Measurements from ENCODE around the gene MSRB3. TPM values are rescaled to one million over a fixed set of nuclear protein-coding genes. Genes with fewer than 3 reads are reported as not detected.

The MSRB3 gene
- total RNA-seq, 1 experiment from 2014 or later = 0.55 TPM

- no peaks in the 10 kb centered on the region for H3K4me1 ChIP-seq (replicated peaks; ENCODE audit: insufficient read depth)
- H3K27me3 ChIP-seq (ENCODE audit: insufficient read depth, low read depth) = no peaks in the 10 kb centered on the region
- no peaks in the 10 kb centered on the region for H3K79me2 ChIP-seq (ENCODE audit: low read depth)
- no peaks in the 10 kb centered on the region for H3K9me3 ChIP-seq (ENCODE audit: insufficient read depth, low read depth)
- BruUV-seq (replicated peaks) = no TSS peak
- no peak overlapping the region for H3K4me2 ChIP-seq
- H3K27ac ChIP-seq = no peak overlapping the region
- no peak overlapping the region for H2AFZ ChIP-seq
- POLR2A ChIA-PET (ENCODE audit: unreplicated experiment) = no interaction called here
- intact Hi-C loops (cut with micrococcal nuclease; ENCODE audit: unreplicated experiment) = no loop called here
- CTCF ChIA-PET = no interaction called here
- H3K36me3 ChIP-seq (ENCODE audit: low read depth) = no peaks in the 10 kb centered on the region
- no peaks in the 10 kb centered on the region for H4K20me1 ChIP-seq (ENCODE audit: insufficient read depth)
- no peak overlapping the region for H3K4me3 ChIP-seq
- no peak for TF ChIP-seq CTCF (conservative IDR thresholded peaks at IDR 0.05)
- TF ChIP-seq EZH2 (IDR thresholded peaks at IDR 0.05; ENCODE audit: low read depth) = no peak
- no peaks in the 10 kb centered on the region for H3K9me2 ChIP-seq (ENCODE audit: insufficient read depth)
- no peak for DNase-seq
- H3F3A ChIP-seq (ENCODE audit: insufficient read depth, low read depth) = no peaks in the 10 kb centered on the region
These were observed 132.7 kb downstream of the MSRB3 start for GRCh38 chr12:65411171-65411570.

- Histone ChIP-seq H3K27me3 (ENCODE audit: insufficient read depth, low read depth) (no peaks in the 10 kb centered on the region), H3K9me3 (ENCODE audit: insufficient read depth, low read depth) (no peaks in the 10 kb centered on the region), H3F3A (ENCODE audit: insufficient read depth, low read depth) (no peaks in the 10 kb centered on the region), H3K36me3 (ENCODE audit: low read depth) (no peaks in the 10 kb centered on the region), H3K9me2 (ENCODE audit: insufficient read depth) (no peaks in the 10 kb centered on the region), H3K4me1 (replicated peaks; ENCODE audit: insufficient read depth) (no peaks in the 10 kb centered on the region), H3K27ac (no peak overlapping the region), H3K79me2 (ENCODE audit: low read depth) (no peaks in the 10 kb centered on the region), H2AFZ (no peak overlapping the region), H3K4me3 (no peak overlapping the region), H3K4me2 (no peak overlapping the region), H4K20me1 (ENCODE audit: insufficient read depth) (no peaks in the 10 kb centered on the region)
- intact Hi-C loops (cut with micrococcal nuclease; ENCODE audit: unreplicated experiment) = no loop called here
- ChIA-PET CTCF (no interaction called here), POLR2A (ENCODE audit: unreplicated experiment) (no interaction called here)
- no TSS peak for BruUV-seq (replicated peaks)
- no peak for DNase-seq
- no peak for TF ChIP-seq EZH2 (IDR thresholded peaks at IDR 0.05; ENCODE audit: low read depth)
- TF ChIP-seq CTCF (conservative IDR thresholded peaks at IDR 0.05) = no peak
These were observed 136.0 kb downstream of the MSRB3 start for GRCh38 chr12:65414526-65414925.

GRCh38 chr12:65415826-65416225 lies 137.3 kb downstream of the MSRB3 start:
- no TSS peak for BruUV-seq (replicated peaks)
- Histone ChIP-seq H3K9me3 (ENCODE audit: insufficient read depth, low read depth) (0 out of 2 replicates have a peak, but pooled peaks cover 4% of the 10 kb centered on the region), H3K79me2 (ENCODE audit: low read depth) (no peaks in the 10 kb centered on the region), H3K36me3 (ENCODE audit: low read depth) (no peaks in the 10 kb centered on the region), H3K27me3 (ENCODE audit: insufficient read depth, low read depth) (no peaks in the 10 kb centered on the region), H3F3A (ENCODE audit: insufficient read depth, low read depth) (no peaks in the 10 kb centered on the region), H3K27ac (no peak overlapping the region), H3K9me2 (ENCODE audit: insufficient read depth) (no peaks in the 10 kb centered on the region), H3K4me3 (no peak overlapping the region), H3K4me2 (no peak overlapping the region), H3K4me1 (replicated peaks; ENCODE audit: insufficient read depth) (no peaks in the 10 kb centered on the region), H2AFZ (no peak overlapping the region), H4K20me1 (ENCODE audit: insufficient read depth) (no peaks in the 10 kb centered on the region)
- DNase-seq = no peak
- CTCF ChIA-PET = no interaction called here
- TF ChIP-seq CTCF (conservative IDR thresholded peaks at IDR 0.05) (no peak), EZH2 (IDR thresholded peaks at IDR 0.05; ENCODE audit: low read depth) (no peak)
- POLR2A ChIA-PET (ENCODE audit: unreplicated experiment) = no interaction called here
- intact Hi-C loops (cut with micrococcal nuclease; ENCODE audit: unreplicated experiment) = no loop called here
